H1 (cell line): ENCODE results near the gene NMT1. TPM values are rescaled to one million over a fixed set of nuclear protein-coding genes. Genes with fewer than 3 reads are reported as not detected.

Experiments
- CTCF ChIA-PET: fragments of 300-600 bp; sonication (Branson Sonifier 250); formaldehyde crosslinking; loops from one replicate; lab custom pipeline; 2021; ENCODE audit not compliant: partially characterized antibody; lab: Charles Lee
- POLR2A ChIA-PET: fragments of 300-600 bp; sonication (Branson Sonifier 250); formaldehyde crosslinking; loops from one replicate; lab custom pipeline; 2021; ENCODE audit warnings: inconsistent platforms; ENCODE audit not compliant: partially characterized antibody; lab: Charles Lee
- DNase-seq, 2 experiments: peaks; one replicate each; pipeline versions ENCODE4 v3.0.0 to v3.0.0-alpha.2; 2010 to 2022; ENCODE audit warnings: low spot score in 2 of 2, low read depth in 1 of 2, mixed read lengths in 1 of 2
- FAIRE-seq: peaks from 2 replicates; lab custom pipeline; 2011; peaks lifted over from hg19 to GRCh38; lab: Jason Lieb, UNC
- H2AFZ ChIP-seq: 2 replicates; pipeline ENCODE4 v1.8.1; 2012; ENCODE audit warnings: low read length, inconsistent platforms
- H2AK5ac ChIP-seq: 2 replicates; pipeline ENCODE4 v1.6.1; 2013; ENCODE audit warnings: low read depth, low read length
- H2BK120ac ChIP-seq: replicated peaks from 2 replicates; pipeline ENCODE3; 2013; ENCODE audit warnings: low read depth, low read length, inconsistent platforms
- H2BK12ac ChIP-seq: 2 replicates; pipeline ENCODE4 v1.6.1; 2013; ENCODE audit warnings: low read depth, low read length
- H2BK15ac ChIP-seq: 2 replicates; pipeline ENCODE4 v1.6.1; 2013; ENCODE audit warnings: low read length
- H2BK20ac ChIP-seq: 2 replicates; pipeline ENCODE4 v1.6.1; 2013; ENCODE audit warnings: low read length
- H2BK5ac ChIP-seq: 2 replicates; pipeline ENCODE4 v1.6.1; 2013; ENCODE audit warnings: low read depth, low read length
- H3K14ac ChIP-seq: 2 replicates; pipeline ENCODE4 v1.6.1; 2013; ENCODE audit warnings: inconsistent platforms; ENCODE audit not compliant: insufficient read length
- H3K18ac ChIP-seq: 2 replicates; pipeline ENCODE4 v1.6.1; 2013; ENCODE audit warnings: low read length; ENCODE audit errors: extremely low read depth
- H3K23ac ChIP-seq: 2 replicates; pipeline ENCODE4 v1.6.1; 2013; ENCODE audit warnings: inconsistent platforms; ENCODE audit not compliant: insufficient read length
- H3K23me2 ChIP-seq: 2 replicates; pipeline ENCODE4 v1.6.1; 2013; ENCODE audit warnings: low read depth, low read length
- H3K27ac ChIP-seq: 2 replicates; pipeline ENCODE4 v1.6.1; 2011; ENCODE audit warnings: low read depth, low read length, inconsistent platforms
- H3K27me3 ChIP-seq, 4 experiments: replicated peaks in 1 of 4; 1 replicate in 1 of 4; 2 replicates in 3 of 4; pipeline versions ENCODE4 v1.6.1 to v1.8.1; 2011 to 2013; ENCODE audit warnings: low read length in 3 of 4, mild to moderate bottlenecking in 3 of 4, inconsistent platforms in 2 of 4, mixed read lengths in 2 of 4, moderate library complexity in 1 of 4; ENCODE audit not compliant: control insufficient read depth in 3 of 4, insufficient read depth in 3 of 4; ENCODE audit errors: extremely low read depth in 1 of 4
- H3K36me3 ChIP-seq, 4 experiments: 2 replicates each; pipeline versions ENCODE4 v1.6.1 to v1.8.1; 2011 to 2013; ENCODE audit warnings: mild to moderate bottlenecking in 4 of 4, low read length in 3 of 4, moderate library complexity in 2 of 4, control low read depth in 1 of 4, inconsistent platforms in 1 of 4; ENCODE audit not compliant: insufficient read depth in 4 of 4, control insufficient read depth in 2 of 4
- H3K4ac ChIP-seq: replicated peaks from 2 replicates; pipeline ENCODE3; 2013; ENCODE audit warnings: low read length, low read depth, mixed read lengths, inconsistent platforms; ENCODE audit not compliant: insufficient read length
- H3K4me1 ChIP-seq, 4 experiments: replicated peaks in 1 of 4; 1 replicate in 1 of 4; 2 replicates in 3 of 4; pipeline versions ENCODE4 v1.6.1 to v1.8.1; 2011 to 2013; ENCODE audit warnings: low read length in 3 of 4, inconsistent platforms in 2 of 4, mixed read lengths in 1 of 4; ENCODE audit not compliant: insufficient read depth in 4 of 4, control insufficient read depth in 3 of 4
- H3K4me2 ChIP-seq, 2 experiments: 2 replicates each; pipeline versions ENCODE4 v1.6.1 to v1.8.1; 2011 to 2013; ENCODE audit warnings: low read depth in 2 of 2, low read length in 2 of 2, control low read depth in 1 of 2, inconsistent platforms in 1 of 2, mild to moderate bottlenecking in 1 of 2; ENCODE audit not compliant: insufficient read depth in 1 of 2
- H3K4me3 ChIP-seq, 4 experiments: fragments of 200-600, 300-600 bp in 1 of 4; sonication (generic), shearing (Covaris generic), sonication (Bioruptor Twin) in 1 of 4; 2 replicates each; pipeline versions ENCODE4 v1.5.1 to v1.8.1; 2011 to 2016; ENCODE audit warnings: low read length in 4 of 4, low read depth in 3 of 4, control low read depth in 2 of 4, inconsistent platforms in 2 of 4, mild to moderate bottlenecking in 2 of 4, mixed read lengths in 1 of 4, moderate library complexity in 1 of 4; ENCODE audit not compliant: insufficient read depth in 2 of 4; ENCODE audit errors: extremely low read depth in 1 of 4
- H3K56ac ChIP-seq: replicated peaks from 2 replicates; pipeline ENCODE3; 2013; ENCODE audit warnings: low read depth, mild to moderate bottlenecking, mixed read lengths, low read length, inconsistent platforms; ENCODE audit not compliant: insufficient read length
- H3K79me1 ChIP-seq: 2 replicates; pipeline ENCODE4 v1.6.1; 2013; ENCODE audit warnings: low read depth, low read length, control low read depth
- H3K79me2 ChIP-seq, 2 experiments: 2 replicates each; pipeline versions ENCODE4 v1.6.1 to v1.8.1; 2012 to 2013; ENCODE audit warnings: low read length in 2 of 2, mild to moderate bottlenecking in 2 of 2, inconsistent platforms in 1 of 2; ENCODE audit not compliant: insufficient read depth in 2 of 2, control insufficient read depth in 1 of 2
- H3K9ac ChIP-seq, 4 experiments: replicated peaks in 1 of 4; 1 replicate in 1 of 4; 2 replicates in 3 of 4; pipeline versions ENCODE4 v1.6.1 to v1.8.1; 2011 to 2013; ENCODE audit warnings: low read depth in 3 of 4, low read length in 3 of 4, control low read depth in 2 of 4, mild to moderate bottlenecking in 2 of 4, moderate library complexity in 2 of 4, inconsistent platforms in 1 of 4; ENCODE audit errors: extremely low read depth in 1 of 4
- H3K9me3 ChIP-seq, 2 experiments: 2 replicates each; pipeline versions ENCODE4 v1.6.1 to v1.8.1; 2012 to 2013; ENCODE audit warnings: mild to moderate bottlenecking in 2 of 2, moderate library complexity in 2 of 2, control low read depth in 1 of 2, inconsistent platforms in 1 of 2, low read depth in 1 of 2, low read length in 1 of 2, mixed read lengths in 1 of 2; ENCODE audit not compliant: insufficient read depth in 2 of 2
- H4K20me1 ChIP-seq, 2 experiments: replicated peaks in 1 of 2; 2 replicates each; pipeline versions ENCODE3 to v1.8.1; 2011 to 2013; ENCODE audit warnings: inconsistent platforms in 2 of 2, low read length in 2 of 2, mild to moderate bottlenecking in 1 of 2; ENCODE audit not compliant: insufficient read depth in 2 of 2, control insufficient read depth in 1 of 2
- H4K5ac ChIP-seq: 2 replicates; pipeline ENCODE4 v1.6.1; 2013; ENCODE audit warnings: low read length, low read depth, mixed read lengths, inconsistent platforms; ENCODE audit not compliant: insufficient read length
- H4K8ac ChIP-seq: 2 replicates; pipeline ENCODE4 v1.8.0; 2013; ENCODE audit warnings: mild to moderate bottlenecking, moderate library complexity, low read length, inconsistent platforms; ENCODE audit not compliant: insufficient read depth; ENCODE audit errors: extremely low read depth
- H4K91ac ChIP-seq: replicated peaks from 2 replicates; pipeline ENCODE3; 2013; ENCODE audit warnings: low read length, mixed read lengths, inconsistent platforms; ENCODE audit not compliant: insufficient read length
- POLR2AphosphoS5 ChIP-seq: IDR thresholded peaks from 2 replicates; pipeline ENCODE4 v1.6.1; 2011; ENCODE audit warnings: low read depth, low read length
- YY1 ChIP-seq: IDR thresholded peaks from 2 replicates; pipeline ENCODE4 v1.6.1; 2011; ENCODE audit warnings: low read depth, mild to moderate bottlenecking, low read length
- WGBS, 2 experiments: shearing (Covaris generic) in 1 of 2; methylation state at CpG; one replicate each; pipeline versions ENCODE4 v1.1.6 to v1.1.7; 2013 to 2015; ENCODE audit warnings: low lambda C conversion rate in 2 of 2, mixed read lengths in 2 of 2, inconsistent platforms in 1 of 2, low coverage in 1 of 2, missing lambda C conversion rate in 1 of 2; ENCODE audit not compliant: insufficient replicate concordance in 2 of 2, insufficient coverage in 1 of 2, insufficient read length in 1 of 2; ENCODE audit errors: extremely low coverage in 1 of 2, missing lambda C conversion rate in 1 of 2; 5-methylcytosine and 5-hydroxymethylcytosine counted together
- polyA plus RNA-seq, 7 experiments: library from polyadenylated mRNA; depleted of rRNA in 3 of 7; stranded (reverse) in 5 of 7; unstranded in 2 of 7; fragments of >200 nt in 5 of 7; fragments of 200-250 nt in 2 of 7; gene quantifications; 1 replicate in 5 of 7; 2 replicates in 1 of 7; 4 replicates in 1 of 7; pipeline versions ENCODE4 v1.2.1 to v1.2.3, GENCODE V29; 2011 to 2013; ENCODE audit warnings: missing spikeins in 2 of 7, mixed read lengths in 2 of 7
- total RNA-seq: library from RNA; stranded (reverse); fragmentation: NEBNext Ultra II Directional; extraction: Animal tissue kit (Norgen Biotek cat#: 25700); gene quantifications from 2 replicates; pipeline ENCODE4 v1.2.1, GENCODE V29; 2021

NMT1 gene
- total and polyA plus RNA-seq, 2 of the 8 experiments (the other 6 are each of a cell fraction or from before 2014, with no cell fraction given), result 42.9 to 149 TPM

DNA sequence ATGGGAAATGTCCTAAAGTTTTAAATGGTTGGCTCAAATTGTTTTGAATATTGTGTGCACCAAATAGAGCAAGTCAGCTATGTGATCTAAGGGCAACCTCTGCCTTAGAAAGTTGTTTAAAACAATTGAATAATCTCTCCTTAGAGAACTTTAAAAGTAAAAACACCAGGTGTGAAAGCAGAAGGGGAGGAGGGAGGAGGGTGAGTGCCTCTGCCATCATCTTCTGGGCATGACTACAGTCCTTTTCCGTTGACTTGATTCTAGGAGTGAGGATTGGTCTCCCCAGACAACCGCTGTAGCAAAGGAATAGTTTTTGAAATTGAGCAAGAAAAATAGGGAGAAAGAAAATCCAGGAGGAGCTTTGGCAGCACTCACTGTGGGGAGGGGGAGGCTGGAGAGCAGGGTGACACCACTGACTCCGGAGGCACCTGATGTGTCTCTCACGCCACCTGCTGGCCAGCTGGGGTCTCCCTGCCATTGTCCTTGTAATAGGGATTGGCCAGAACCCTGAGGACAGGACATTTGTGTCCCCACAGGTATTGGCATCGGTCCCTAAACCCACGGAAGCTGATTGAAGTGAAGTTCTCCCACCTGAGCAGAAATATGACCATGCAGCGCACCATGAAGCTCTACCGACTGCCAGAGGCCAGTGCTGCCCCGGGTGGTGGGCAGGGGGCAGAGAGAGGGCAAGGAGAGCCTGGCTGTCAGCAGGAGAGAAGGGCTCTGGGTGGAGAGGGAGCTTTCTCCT lies 37.9 kb downstream of the NMT1 start:
- Histone ChIP-seq H2BK120ac (no peak overlapping the region), H4K20me1 (peaks cover 0 to 9% of the 10 kb centered on the region in 2 experiments), H2BK12ac (no peak overlapping the region), H2AFZ (no peak overlapping the region), H3K4me2 (no peak overlapping the region), H4K91ac (no peak overlapping the region), H3K23ac (no peak overlapping the region), H3K9ac (no peak overlapping the region), H2BK20ac (no peak overlapping the region), H2BK15ac (no peak overlapping the region), H4K8ac (0 out of 2 replicates have a peak overlapping the region, but pooled peaks have one; percentile 39), H3K27ac (no peak overlapping the region), H3K14ac (no peak overlapping the region), H2AK5ac (no peak overlapping the region), H2BK5ac (no peak overlapping the region), H3K4me3 (no peak overlapping the region), H3K4me1 (no peaks in the 10 kb centered on the region; a peak in 1 of 7 replicates), H3K18ac (no peak overlapping the region), H3K79me1 (no peaks in the 10 kb centered on the region), H3K27me3 (no peaks in the 10 kb centered on the region), H3K4ac (no peak overlapping the region), H4K5ac (no peak overlapping the region), H3K79me2 (no peaks in the 10 kb centered on the region), H3K23me2 (no peaks in the 10 kb centered on the region), H3K36me3 (peaks cover 30 to 62% (median 56%) of the 10 kb centered on the region in 4 experiments), H3K9me3 (no peaks in the 10 kb centered on the region), H3K56ac (no peak overlapping the region)
- ChIA-PET POLR2A (interaction anchor here (0.6 to 1.7 kb wide), 12 partner anchors 8 to 400 kb away, joined by 3 to 7 read pairs (median 4); partner anchors contain the start of gene HEXIM1), CTCF (interaction anchor here (0.6 to 7.5 kb wide), 52 partner anchors 8 to 364 kb away, joined by 3 to 69 read pairs (median 5); partner anchors contain the start of genes ACBD4, HEXIM1 and PLCD3)
- FAIRE-seq (peak; percentile 36), DNase-seq (peak; percentile 63 to 95)
- 62% methylated on average over 9 of the region's 9 CpGs; no CpG with 5 or more reads in 1 of the 2 experiments for WGBS, 2 experiments
- TF ChIP-seq POLR2AphosphoS5, result peak; percentile 20; the same call in 1 of the 2 replicates
- 0 out of 2 replicates have a peak, but pooled peaks have one; percentile 26 for TF ChIP-seq YY1
